Uterus (tissue), 2 donors: ENCODE data around the gene HTRA1.

ENCODE experiments used
- POLR2A ChIP-seq, 2 donors: fragments of 450-650 bp; IDR thresholded peaks; one replicate each; pipeline ENCODE4 v1.6.1; 2016; ENCODE audit warnings: antibody characterized with exemption in 2 of 2, mild to moderate bottlenecking in 1 of 2, moderate library complexity in 1 of 2
- TF ChIP-seq, protein P1 (sequence below), 4 experiments: fragments of 200-600 bp in 2 of 4; fragments of 450-650 bp in 2 of 4; sonication (generic) in 2 of 4; IDR thresholded peaks; one replicate each; pipeline ENCODE4 v1.5.1; 2016 to 2019; ENCODE audit warnings: antibody characterized with exemption in 4 of 4, mild to moderate bottlenecking in 2 of 4, moderate library complexity in 1 of 4

DNA sequence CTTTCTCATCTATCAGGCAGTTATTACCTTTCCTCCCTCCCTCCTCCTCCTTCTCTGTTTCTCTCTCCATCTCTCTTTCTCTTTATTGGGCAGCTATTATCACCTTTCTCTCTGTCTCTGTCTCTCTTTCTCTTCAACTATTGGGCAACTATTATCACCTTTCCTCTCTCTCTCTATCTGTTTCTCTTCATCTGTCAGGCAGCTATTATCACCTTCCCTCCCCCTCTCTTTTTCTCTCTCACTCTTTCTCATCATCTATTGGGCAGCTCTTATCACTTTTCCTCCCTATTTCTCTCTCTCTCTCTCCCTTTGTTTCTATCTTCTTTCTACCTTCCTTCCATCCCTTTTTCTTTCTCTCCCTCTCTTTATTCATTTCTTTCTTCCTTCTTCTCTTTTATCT lies 100.4 kb downstream of the HTRA1 start:
- TF ChIP-seq, protein P1, sequence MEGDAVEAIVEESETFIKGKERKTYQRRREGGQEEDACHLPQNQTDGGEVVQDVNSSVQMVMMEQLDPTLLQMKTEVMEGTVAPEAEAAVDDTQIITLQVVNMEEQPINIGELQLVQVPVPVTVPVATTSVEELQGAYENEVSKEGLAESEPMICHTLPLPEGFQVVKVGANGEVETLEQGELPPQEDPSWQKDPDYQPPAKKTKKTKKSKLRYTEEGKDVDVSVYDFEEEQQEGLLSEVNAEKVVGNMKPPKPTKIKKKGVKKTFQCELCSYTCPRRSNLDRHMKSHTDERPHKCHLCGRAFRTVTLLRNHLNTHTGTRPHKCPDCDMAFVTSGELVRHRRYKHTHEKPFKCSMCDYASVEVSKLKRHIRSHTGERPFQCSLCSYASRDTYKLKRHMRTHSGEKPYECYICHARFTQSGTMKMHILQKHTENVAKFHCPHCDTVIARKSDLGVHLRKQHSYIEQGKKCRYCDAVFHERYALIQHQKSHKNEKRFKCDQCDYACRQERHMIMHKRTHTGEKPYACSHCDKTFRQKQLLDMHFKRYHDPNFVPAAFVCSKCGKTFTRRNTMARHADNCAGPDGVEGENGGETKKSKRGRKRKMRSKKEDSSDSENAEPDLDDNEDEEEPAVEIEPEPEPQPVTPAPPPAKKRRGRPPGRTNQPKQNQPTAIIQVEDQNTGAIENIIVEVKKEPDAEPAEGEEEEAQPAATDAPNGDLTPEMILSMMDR (IDR thresholded peaks at IDR 0.05), result no peak
- no peak for TF ChIP-seq POLR2A (IDR thresholded peaks at IDR 0.05)
